NCI-H1048 (cell line): ENCODE results near the gene TENT4B.

Experiments
- DNase-seq: peaks from one replicate; lab custom pipeline; 2025; lab: John Stamatoyannopoulos, UW

The TENT4B gene

DNA sequence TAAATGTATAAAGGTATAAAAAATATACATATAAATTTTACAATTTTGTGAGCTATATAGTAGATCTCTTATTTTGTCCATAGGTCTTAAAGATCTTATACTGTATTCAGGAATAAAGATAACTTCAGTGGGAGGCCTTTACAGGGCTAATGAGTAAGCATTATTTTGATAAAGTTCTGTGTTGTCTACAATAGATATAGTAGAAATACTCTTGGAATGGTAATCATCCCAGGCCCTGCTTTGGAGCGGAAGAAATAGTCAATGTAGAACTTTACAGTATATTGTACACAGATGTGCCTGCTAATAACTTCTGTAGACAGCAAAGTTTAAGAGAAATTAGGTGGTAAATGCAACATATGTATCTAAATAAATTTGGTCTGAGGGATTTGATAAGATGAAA, 42.6 kb downstream of the TENT4B start:
- no peak for DNase-seq

DNA sequence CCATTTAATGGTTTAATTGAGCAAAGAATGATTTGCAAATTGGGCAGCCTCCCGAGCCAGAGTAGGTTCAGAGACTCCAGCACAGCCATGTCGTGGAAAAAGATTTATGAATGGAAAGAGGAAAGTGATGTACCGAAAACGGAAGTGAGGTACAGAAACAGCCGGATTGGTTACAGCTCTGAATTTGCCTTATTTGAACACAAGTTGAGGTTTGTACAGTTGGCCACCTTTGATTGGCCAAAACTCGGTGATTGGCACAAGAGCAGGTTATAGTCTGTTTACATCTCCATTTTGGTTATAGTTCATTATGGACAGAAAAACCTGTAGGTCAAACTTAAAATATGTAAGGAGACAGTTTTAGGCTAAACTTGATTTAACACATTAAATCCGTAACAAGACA, 44.5 kb downstream of the TENT4B start:
- DNase-seq: no peak

DNA sequence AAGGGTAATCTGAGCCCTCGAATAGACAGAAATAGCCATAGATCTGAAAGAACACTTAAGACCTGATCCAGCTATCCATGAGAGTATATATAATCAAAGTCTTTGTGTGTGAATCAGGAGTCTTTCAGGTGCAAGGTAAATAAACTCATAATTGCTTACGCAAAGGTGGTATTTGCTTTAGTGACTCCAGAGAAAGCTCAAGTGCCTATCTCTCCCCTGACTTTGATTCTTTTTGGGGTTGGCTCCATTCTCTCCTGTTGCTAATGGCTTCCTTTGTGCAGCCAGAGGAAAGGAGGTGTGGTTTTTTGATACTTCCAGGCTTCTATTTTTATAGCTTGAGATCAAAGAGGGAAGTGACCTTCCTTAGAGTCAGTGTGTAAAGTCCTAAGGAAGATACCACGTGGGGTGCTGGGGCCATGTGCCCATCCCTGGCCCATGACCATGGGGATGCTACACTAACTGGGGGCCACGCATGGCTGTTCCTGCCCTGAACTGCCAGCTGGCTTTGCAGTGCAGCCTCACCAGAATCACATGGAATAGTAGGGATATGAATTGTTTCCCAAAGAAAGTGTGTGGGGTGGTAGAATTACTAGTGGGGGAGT, 45.8 kb downstream of the TENT4B start:
- DNase-seq: no peak

DNA sequence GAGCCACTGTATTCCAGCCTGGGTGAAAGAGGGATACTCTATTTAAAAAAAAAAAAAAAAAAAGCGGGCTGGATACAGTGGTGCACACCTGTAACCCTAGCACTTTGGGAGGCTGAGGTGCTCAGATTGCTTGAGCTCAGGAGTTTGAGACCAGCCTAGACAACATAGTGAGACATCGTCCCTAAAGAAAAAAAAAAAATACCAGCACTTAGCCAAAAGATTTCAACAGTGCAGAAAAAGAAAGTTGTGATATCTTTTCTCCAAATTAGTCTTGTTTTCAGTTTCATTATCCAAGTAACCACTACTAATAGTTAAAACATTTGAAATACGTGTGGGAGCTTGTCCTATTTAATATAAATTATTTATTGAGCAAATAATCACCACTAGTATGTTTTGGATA, 48.7 kb downstream of the TENT4B start:
- no peak for DNase-seq

DNA sequence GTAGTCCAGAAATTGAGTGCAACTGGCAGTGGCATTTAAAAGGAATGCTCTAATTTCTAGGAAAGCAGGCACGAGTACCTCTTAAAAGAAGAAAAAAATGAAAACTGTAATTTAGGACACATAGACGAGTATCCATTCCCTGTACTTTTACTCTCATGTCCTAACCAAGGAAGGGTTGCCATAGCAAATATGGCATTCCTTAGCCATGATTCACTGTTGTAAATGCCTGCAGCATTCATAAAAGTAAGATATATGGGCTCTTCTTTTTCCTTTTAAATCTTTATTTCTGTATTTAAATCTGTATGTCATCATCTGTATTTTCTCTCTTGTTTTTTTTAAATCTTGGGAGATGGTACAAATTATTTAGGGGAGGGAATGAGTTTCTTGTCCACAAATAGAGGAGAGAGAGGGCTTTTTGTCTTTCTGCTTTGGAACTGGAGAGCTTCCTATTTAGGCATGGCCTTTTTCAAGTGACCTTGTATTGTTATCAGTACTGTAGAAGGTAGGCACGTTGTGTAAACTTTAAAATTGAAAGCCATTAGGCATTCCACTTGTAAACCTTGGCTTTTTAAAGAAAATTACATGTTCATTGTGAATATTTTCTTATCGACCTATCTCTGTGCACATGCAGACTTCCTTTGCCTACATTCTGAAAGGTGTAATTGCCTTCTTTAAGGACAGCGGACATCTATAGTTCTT, 50.0 kb downstream of the TENT4B start:
- DNase-seq: no peak

DNA sequence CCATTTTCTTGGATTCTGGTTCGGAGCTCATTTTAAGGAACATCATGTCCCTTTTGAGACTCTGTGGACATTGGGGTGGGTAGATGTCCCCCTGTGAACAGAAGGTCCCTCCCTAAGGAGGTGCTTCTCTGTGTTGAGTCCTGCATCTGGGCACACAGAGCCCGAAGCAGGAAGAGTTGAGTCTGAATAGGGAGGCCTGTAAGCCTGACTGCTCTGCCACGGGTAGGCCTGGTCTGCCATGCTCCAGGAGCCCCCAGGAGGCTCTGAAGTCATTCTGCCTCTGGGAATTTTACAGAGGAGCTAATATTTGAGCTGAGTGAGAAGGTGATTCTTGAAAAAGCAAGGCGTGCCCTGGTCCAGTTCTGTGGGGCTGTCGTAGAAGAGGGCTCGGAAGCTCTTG, 50.6 kb downstream of the TENT4B start:
- DNase-seq: no peak

DNA sequence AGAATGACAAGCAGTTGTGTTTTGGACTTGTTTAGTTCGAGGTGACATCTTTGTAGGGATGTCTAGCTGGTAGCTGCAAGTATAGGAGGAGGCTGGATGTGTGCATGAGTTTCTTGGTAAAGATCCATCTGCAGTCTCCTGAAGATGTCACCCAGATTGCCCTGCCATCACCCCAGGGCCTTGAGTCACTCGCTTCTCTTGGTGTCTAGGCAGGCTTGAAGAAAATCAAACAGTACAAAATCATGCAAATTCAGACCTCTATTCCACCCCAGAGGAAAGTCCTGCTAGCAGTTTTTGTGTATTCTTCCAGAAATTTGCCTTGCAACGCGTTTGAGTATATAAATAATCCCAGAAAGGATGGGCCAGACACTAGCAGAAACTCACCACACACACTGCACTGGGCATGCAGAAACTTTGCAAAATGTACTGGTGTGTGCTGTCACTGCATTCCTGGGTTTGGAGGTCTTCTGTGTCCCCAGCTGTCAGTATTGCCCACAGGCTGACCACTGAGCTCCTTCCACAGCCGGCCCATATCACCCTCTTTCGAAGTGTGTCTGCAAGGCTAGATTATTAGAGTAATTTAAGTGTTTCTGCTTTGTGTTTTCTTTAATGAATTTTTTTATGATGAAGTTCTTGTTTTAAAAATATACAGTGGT, 51.5 kb downstream of the TENT4B start:
- DNase-seq: no peak

DNA sequence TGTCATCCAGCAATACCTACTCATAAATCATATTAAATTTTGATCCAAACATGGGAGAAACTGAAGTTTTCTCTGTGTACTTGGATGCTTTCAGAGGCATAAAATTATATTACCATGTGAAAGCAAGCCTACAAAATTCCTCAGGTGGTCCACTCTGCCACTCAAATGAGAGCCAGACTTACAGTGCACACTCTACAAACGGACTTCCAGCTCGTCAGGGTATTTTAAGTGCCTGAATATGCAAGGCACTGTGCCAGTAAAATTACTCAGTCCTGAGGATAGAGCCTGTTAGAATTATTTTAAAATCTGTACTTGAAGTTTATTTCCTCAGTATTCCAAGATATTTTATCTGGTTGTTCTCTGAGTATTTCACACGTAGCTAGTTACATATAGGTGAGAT, 54.5 kb downstream of the TENT4B start:
- DNase-seq: no peak

DNA sequence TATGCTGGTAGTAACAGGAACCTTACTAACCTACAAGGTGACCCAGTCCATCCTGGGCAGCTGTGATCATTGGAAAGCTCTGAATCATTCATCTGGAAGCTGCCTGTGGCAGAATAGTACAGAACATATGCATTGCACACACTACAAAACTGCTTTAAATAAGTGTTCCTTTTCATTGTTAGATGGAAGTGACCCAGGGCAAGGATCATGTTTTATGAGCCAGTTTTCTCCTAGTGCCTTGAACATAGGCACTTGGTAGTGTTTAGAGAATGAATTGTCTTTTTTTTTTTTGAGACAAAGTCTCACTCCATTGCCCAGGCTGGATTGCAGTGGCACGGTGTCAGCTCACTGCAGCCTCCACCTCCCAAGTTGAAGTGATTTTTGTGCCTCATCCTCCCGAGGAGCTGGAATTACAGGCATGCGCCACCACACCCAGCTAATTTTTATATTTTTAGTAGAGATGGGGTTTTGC, 55.4 kb downstream of the TENT4B start:
- DNase-seq: no peak

DNA sequence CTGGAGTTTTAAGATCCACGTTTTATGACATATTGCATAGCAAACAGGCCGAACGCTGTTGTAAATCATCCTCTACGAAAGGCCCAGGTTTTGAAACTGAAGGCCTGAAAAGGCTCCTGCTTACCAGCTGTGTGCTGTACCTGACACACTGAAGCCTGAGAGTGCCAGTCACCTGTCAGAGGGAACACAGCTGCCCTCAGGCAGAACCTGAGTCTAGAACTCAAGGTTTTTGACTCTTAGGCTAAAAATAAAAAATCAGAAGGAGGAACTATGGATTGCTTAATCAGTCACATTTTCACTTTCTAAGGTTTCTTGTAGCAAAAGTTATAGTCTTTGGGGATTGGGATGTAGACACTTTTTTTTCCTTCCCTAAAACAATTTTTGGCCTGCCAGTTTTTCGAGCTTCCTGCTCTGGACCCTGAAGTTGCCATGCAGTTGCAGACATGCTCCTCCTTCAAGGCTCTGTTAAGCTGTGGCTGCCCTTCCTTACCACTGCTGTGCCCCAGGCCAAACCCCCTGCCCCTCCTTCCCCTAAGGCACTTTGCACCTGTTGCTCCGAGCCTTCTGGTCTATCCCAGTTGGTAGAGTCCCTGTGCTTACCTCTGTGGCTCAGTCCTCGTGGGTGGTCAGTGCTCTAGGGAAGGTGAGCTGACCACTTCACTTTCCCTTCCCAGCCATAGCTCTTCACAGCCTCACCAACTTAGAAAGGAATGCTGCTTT, 56.6 kb downstream of the TENT4B start:
- DNase-seq: no peak

DNA sequence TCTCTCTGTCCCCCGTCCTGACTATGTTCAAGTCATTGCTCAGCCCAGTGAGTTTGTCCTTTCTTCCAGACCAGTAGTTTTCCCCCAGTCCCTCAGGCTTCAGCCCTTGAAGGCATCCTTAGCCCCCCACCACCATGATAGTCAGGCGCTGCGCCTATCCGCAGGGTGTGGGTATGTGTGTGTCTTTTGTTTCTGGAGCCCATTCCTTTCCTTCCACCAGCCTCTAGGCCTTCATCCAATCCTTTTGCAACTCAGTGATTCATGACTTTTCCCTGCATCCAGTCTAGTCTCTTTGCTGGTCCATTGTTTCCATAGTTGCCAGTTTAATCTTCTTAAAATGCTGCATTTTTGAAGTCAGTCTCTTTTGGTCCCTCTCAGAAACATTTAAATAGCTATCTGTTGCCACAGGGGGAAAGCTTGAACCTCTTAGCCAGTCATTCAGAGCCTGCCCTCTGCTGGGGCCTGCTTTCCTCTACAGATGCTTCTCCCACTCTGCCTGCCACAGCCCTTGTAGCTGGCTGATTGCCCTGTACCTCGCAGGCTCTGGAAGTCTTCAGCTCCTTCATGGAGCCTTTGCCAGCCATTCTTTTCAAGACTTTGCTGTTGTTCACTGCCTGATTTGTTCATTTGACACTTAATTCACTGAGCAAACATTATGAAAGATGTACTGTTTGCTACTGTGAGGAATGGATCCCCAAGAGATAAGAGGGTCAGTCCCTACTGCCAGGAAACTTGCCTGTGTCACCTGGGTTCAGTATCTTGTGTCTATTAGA, 57.3 kb downstream of the TENT4B start:
- DNase-seq: no peak

DNA sequence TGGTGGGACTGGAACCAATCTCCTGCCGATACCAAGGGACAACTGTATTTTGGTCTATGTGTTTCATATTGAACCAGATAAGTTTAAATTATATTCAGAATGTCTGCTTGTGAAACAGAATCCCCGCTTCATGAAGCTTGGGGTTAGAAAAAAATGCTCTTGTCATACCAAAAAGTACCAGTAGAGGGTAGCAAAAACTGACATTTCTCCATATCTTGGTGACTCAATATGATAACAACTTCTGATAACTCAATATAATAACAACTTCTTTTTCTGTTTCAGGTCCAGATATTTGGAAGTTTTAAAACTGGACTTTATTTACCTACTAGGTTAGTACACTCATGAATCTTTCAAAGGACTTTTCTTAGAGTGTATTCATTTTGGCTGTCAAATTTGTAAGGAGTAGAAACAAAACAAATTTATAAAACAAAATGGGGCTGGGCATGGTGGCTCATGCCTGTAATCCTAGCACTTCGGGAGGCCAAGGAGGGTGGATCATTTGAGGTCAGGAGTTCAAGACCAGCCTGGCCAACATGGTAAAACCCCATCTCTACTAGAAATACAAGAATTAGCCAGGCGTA, 60.9 kb downstream of the TENT4B start:
- DNase-seq: no peak

DNA sequence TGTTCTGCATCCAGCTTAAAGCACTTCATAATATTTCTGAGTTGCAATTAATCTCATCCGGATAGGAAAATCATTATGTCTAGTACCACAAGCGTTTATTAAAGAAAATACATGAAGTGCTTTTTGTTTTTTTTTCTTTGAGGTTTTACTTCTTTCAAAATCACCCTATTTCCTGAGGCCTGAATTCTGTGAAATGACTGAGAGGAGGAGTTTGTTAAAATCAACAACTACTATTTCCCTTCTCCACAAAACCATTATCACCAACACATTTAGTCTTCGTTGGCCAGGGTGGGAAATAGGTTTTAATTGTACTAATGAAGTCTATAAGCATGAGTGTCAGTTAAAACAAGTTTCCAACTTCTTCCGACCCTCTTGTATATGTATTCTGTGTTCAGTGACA, 62.6 kb downstream of the TENT4B start:
- no peak for DNase-seq

DNA sequence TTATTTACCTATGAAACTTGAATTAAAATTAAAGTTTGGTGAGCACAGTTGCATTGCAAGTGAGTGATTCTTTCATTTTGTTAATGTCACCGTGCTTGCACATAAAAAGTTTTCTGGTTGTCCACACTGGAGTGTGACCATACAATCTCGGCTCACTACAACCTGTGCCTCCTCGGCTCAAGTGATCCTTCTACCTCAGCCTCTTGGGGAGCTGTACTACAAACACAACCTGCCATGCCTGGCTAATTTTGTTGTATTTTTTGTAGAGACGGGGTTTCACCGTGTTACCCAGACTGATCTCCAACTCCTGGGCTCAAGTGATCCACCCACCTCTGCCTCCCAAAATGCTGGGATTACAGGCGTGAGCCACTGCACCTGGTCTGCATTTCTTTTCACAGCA, 63.1 kb downstream of the TENT4B start:
- no peak for DNase-seq

DNA sequence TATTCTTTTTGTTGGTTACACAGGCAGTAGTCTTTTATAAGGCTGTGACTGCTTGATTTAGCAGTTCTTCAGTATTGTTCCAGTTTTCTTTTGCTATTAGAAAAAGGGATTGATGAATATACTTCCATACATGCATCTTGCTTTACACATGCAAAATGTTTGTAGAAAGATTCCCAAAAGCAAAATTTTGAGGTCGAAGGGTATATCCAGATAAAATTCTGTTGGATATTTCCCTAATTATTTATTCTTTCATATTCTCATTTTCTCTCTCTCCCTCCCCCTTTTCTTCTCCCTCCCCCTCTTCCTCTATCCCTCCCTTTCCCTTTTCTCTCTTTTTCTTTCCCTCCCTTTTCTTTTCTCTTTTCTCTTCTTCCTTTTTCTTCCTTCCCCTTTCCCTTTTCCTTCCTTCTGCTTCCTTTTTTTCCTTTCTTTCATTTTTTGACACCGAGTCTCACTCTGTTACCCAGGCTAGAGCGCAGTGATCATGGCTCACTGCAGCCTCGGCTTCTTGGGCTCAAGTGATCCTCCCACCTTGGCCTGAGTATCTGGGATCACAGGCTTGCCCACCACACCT, 66.4 kb downstream of the TENT4B start:
- no peak for DNase-seq

DNA sequence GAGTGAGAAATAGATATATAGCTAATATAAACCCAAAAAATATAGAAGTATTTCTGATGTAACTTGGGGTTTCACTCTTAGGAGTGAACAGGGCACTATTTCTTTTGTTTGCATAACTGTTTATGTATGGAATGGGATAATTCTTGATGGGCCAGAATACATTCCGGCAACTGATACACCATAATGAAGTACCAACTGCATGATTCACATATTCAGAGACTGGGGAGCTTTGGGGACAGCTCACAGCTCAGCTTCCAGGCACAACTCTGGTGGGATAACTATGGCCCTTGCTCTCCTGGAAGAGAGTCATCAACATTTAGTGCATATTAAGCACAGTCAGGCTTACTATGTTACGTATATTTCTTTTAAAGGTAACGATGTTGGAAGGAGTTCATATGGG, 71.2 kb downstream of the TENT4B start:
- DNase-seq: no peak

DNA sequence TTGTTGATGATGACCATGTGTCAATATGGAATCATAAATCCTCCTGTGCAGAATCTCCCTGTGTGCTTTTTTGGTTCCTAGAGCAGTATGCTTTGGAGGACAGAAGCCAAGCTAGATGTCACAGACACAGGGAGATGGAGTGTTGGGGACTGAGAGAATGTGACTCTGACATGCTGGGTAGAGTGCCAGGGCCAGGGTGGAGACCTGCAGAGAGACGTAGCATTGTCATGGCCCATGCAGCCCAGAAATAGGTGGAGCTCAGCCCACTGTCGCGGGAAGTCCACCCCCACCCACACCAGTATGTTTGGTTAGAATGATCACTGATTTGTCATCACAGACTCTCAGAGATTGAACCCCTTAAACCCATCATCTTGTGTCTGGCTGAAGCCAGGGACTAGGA, 74.0 kb downstream of the TENT4B start:
- no peak for DNase-seq

DNA sequence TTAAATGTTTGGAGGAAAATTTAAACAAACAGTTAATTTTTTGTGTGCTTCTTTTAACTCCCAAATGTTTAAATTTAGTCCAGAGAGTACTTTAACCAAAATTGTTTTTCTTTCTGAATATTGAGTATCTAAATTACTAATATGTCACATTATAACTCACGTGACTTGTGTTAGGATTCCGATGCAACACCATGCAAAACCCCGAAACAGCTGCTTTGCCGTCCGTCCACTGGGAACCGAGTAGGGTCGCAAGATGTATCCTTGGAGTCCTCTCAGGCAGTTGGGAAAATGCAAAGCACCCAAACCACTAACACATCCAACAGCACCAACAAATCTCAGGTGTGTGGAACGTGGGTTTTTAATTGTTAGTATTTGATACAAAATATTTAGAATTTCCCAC, 74.6 kb downstream of the TENT4B start:
- DNase-seq: no peak

DNA sequence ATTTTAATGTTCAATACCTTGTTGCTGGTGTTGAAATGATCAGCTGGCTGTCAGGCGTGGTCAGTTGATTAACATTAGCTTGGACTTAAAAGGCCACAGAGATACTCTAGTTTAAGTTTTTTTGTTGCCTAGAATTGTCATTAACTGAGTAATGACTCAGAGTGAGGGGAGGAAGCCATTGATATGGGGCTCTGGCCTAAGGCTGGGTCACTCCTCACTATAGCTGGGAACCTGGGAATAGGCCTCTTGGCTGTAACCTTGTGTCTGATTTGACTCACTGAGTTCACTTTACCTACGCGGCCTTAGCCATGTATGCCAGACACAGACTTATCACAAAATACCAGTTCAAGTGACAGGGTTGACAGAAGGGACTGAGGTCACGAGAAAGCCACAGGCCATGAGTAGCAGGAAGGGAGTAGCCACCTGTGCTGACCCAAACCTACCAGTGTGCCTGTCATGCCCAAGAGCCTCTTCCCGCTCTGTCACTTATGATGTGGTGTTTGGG, 75.3 kb downstream of the TENT4B start:
- no peak for DNase-seq

DNA sequence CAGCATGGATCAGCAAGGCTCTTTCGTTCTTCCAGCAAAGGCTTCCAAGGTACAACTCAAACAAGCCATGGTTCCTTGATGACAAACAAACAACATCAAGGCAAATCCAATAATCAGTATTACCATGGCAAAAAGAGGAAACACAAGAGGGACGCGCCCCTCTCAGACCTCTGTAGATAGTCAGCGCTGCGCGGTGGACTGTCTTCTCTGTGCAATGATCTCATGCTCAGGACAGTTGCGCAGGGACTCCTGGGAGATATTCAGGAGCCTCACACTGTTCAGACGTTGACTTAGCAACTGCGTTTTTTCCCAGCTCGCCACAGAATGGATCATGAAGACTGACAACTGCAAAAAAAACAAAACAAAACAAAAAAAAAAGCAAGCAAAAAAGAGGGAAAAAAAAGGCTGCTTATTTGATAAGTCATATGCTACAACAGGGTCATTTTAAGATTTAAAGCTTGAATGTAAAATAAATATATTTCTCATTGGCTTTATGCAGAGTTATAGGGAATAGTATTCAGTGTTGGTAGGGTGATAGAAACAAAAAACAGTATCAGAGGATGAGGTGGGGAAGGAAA, 76.1 kb downstream of the TENT4B start:
- DNase-seq: no peak
